T follicular helper cell (primary cell): ENCODE measurements around the gene GNA14.
"Not testable (repeated sequence)": the region's sequence is repeated elsewhere in the genome, so short reads cannot be mapped to it uniquely, and the experiment has no call there.

Experiments used
- DNase-seq: peaks from one replicate; pipeline ENCODE4 v3.0.0-alpha.2; 2020; ENCODE audit warnings: low read depth
- total RNA-seq, 2 experiments: gene quantifications; one replicate each; lab custom pipeline; 2026; lab: John Stamatoyannopoulos, UW

The GNA14 gene
- total RNA-seq: 0 reads per million in 2 experiments

DNA sequence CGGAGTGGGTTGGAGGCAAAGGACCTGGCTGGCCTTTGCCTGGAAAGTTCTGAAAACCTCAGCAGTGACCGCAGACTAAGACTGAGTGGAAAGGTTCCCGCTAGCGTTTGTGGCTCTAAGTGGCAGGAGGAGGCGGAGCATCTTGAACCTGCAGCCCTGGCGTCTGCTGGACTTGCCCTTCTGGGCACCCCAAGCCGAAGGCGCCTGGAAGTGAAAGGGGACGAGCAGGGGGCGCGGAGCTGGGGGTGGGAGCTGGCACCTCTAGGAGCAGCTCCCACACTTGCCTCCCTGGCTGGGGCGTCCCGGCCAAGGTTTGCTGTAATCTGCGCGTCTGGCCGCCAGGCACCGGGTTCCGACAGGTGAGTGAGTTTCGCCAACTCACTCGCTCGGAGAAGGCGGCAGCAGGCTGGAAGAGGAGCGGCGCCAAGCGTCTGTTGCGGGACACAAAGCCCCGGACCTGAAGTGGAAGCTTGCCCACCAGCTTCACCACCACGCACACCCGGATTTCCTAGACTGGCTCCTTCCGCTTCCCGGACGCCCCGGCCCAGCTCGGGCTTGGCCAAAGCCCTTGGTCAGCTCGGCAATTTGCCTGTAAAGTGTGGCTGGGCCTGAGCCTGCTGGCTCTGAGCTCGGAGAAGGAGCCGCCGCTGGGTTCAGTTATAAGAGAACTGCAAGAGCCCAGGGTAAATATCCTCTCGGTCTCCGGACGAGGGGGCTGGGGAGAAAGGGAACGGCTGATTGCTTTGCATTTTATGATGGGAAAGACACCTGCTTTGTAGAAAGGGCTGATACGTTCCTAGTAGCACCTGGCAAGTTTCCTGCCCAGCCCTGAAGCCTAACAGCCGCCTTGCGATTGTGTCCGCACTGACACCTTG is at the start of gene GNA14:
TSS of gene GNA14 (minus strand) at position 89 of the 875 bp plus-strand sequence. CDS start 529 bp downstream, outside the sequence.
- no peak for DNase-seq

DNA sequence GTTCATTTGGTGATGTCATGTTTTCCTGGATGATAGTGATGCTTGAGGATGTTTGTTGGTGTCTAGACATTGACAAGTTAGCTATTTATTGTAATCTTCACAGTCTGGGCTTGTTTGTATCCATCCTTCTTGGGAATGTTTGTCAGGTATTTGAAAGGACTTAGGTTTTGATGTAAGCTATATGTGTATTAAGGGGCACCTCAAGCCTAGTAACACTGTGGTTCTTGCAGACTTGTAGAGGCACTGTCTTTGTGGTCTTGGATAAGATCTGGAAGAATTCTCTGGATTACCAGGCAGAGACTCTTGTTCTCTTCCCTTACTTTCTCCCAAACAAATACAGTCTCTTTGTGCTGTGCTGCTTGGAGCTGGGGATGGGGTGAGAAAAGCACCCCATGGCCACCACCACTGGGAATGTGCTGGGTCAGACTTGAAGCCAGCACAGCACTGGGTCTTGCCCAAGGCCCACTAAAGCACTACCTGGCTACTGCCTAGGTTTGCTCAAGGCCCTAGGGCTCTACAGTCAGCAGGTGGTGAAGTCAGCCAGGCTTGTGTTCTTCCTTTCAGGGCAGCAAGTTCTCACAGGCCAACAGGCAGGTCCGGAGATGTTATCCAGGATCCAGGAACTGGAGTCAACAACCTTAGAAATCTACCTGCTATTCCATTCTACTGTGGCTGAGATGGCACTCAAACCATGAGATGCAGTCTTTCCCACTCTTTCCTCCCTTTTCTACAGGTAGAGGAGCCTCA is 49.3 kb upstream of the GNA14 start:
- DNase-seq: no peak

DNA sequence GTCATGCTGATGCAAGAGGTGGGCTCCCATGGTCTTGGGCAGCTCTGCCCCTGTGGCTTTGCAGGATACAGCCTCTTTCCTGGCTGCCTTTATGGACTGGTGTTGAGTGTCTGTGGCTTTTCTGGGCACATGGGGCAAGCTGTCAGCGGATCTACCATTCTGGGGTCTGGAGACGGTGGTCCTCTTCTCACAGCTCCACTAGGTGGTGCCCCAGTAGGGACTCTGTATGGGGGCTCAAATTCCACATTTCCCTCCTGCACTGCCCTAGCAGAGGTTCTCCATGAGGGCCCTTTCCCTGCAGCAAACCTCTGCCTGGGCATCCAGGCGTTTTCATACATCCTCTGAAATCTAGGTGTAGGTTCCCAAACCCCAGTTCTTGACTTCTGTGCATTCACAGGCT is 42.6 kb upstream of the GNA14 start:
- not testable (repeated sequence) for DNase-seq

DNA sequence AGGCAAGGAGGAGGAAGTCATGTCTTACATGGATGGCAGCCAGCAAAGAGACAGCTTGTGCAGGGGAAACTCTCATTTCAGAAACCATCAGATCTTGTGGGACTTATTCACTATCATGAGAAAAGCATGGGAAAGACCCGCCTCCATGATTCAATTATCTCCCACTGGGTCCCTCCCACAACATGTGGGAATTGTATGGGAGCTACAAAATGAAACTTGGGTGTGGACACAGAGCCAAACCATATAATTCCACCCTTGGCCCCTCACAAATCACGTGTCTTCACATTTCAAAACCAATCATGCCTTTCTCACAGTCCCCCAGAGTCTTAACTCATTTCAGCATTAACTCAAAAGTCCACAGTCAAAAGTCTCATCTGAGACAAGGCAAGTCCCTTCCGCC is 42.0 kb upstream of the GNA14 start:
- DNase-seq: not testable (repeated sequence)

DNA sequence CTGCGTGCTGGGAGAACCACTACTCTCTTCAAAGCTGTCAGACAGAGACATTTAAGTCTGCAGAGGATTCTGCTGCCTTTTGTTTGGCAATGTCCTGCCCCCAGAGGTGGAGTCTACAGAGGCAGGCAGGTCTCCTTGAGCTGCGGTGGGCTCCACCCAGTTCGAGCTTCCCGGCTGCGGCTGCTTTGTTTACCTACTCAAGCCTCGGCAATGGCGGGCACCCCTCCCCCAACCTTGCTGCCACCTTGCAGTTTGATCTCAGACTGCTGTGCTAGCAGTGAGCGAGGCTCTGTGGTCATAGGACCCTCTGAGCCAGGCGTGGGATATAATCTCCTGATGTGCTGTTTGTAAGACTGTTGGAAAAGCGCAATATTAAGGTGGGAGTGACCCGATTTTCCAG is 39.6 kb upstream of the GNA14 start:
- DNase-seq: not testable (repeated sequence)

DNA sequence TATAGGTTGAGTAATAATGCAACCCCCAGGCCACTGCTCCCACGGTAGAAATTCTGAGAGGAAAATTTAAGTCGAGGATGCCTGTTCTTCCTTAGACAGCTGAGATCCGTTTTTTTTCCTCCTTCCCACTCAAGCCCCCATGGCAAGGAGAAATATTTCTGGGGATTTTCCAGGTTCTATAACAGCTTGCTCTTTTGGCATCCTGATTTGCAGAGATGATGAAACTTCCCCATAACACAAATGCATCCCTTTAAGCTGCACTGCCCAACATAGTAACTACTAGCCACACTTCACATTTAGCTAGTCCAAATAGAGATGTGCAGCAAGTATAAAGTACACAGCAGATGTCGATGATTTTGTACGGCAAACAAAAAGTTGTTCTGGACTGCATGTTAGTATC is 32.5 kb upstream of the GNA14 start:
- no peak for DNase-seq

DNA sequence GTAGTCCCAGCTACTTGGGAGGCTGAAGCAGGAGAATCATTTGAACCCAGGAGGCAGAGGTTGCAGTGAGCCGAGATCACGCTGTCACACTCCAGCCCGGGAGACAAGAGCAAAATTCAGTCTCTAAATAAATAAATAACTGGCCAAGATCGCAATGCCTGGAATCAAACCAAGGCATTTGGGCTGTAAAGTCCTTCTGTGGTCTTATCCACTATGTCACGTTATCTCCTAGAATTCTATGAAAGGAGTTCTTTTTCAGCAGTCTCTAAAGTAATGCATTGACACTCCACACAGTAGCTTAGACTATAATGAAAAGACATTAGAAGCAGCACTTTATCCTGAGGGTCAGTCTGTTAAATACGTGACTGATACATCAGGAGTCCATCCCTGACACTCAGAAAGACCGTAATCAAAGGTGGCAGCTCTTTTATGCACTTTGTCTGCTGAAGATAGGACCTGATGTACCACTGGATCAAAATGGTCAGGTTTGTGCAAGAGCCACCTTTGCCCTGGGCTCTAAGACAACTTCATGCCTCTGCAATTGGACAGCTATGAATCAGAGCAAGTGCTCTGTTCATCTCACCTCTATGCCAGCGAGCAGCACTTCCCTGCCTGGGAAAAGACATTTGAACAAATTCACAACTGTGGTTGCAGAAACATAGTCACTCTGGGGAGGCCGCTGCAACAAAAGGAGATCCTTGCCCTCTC is 31.7 kb upstream of the GNA14 start:
- no peak for DNase-seq

DNA sequence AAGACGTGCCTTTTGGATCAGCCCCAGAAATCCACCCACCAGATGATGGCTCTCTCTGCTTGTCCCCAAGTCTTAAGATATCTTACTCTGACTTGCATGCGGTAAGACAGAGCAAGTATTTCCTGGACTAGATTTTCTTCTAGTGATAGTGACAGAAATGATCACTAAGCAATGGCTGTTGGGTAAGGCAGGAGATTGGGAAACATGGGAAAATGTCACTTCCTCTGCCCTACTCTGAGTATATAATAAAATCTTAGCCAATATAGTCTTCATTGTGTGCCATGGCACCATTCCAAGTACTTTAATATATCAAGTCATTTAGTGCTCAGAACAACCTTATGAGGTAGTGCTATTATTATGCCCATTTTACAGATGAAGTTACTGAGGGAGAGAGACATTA is 31.0 kb upstream of the GNA14 start:
- no peak for DNase-seq

DNA sequence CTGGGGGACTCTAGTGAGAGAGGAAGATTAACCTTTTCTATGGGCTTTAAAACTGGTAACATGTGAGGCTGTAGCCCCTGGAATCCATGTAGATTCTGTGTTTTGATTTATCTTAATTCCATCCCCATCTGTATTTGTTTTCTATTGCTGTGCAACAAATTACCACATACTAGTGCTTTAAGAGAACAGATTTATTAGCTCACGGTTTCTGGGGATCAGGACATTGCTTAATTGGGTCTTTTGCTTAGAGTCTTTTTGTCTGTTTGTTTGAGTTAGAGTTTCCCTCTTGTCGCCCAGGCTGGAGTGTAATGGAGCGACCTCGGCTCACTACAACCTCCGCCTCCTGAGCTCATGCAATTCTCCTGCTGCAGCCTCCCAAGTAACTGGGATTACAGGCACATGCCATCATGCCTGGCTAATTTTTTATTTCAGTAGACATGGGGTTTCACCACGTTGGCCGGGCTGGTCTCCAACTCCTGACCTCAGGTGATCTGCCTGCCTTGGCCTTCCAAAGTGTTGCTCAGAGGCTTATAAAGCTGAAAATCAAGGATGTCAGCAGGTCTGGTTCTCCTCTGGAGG is 29.9 kb upstream of the GNA14 start:
- DNase-seq: no peak

DNA sequence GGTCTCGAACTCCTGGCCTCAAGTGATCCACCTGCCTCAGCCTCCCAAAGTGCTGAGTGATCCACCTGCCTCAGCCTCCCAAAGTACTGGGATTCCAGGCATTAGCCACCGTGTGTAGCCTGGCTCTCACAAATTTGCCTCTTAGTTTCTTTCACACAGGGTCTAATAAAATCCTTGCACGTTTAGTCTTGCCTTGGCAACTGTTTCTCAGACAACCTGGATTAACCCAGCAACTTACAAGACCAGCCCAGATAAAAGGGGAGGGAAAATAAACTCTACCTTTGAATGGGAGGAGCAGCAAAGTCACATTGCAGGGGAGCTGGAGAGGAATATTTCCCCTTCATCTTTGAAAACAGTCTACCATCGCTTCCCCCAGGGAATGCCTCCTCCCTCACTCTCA is 29.3 kb upstream of the GNA14 start:
- DNase-seq: no peak

DNA sequence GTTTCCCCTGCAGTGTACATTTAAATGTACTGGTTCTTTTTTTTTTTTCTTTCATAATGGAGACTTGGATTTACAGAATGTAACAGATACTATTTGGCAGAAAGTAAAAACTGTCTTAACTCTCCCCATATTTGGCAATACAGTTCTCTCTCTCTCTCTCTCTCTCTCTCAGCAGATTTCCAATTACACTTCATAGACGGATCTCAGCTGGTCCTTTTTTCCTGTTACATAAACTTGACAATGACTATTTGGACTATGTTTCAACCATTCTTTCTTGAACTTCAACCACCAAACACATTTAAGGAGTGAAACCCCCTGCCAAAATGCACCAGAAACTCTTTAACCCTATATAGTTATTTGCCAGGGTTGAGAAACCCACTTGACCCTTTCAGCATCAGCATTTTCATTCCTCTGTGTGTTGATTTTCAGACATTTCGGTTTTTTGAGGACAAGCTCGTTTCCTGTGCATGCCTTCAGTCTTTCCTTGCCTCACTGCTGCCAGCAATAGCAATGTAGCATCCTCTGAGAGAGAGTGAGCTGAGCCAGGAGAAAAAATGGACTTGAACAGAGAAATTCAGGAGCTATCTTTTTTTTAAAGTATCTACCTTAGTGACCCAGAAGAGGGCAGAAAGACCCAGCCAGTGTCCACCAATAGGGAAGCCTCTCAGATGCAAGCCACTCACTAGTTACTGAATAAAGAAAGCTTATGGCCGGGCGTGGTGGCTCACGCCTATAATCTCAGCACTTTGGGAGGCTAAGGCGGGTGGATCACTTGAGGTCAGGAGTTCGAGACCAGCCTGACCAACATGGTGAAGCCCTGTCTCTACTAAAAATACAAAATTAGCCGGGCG is 26.0 kb upstream of the GNA14 start:
- no peak for DNase-seq

DNA sequence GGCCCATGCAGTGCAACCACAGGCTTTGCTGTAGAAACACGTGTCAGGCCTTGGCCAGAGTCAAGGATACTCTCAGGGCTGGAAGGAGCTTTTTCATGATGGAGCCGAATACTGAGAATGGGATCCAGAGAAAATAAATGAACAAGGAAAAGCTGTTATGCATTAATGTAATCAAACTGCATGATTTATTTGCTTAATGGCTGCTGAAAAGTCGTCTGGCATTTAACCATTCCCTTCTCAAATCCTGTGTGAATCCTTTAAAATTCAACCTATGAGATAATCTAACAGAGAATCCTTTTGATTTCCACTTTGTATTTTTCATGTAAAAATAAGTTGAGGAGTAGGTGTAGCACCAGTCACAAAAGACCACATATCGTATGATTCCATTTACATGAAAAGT is 24.1 kb upstream of the GNA14 start:
- DNase-seq: no peak

DNA sequence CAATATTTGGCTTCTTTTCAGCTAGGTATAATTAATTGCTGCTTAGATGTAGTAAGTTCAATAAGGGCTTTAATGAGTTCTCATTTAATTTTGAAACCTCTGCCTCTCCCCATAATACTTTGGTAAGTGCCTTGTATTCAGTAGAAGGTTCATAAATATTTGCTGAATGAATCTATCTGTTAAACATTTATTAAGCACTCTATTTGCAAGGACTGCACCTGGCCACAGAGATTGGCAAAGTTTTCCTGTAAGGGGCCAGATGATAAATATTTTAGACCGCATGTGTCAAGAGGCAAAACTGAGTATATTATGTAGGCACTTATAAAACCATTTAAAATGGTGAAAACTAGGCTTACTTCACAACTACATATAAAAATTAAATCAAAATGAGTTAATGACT is 19.0 kb upstream of the GNA14 start:
- no peak for DNase-seq

DNA sequence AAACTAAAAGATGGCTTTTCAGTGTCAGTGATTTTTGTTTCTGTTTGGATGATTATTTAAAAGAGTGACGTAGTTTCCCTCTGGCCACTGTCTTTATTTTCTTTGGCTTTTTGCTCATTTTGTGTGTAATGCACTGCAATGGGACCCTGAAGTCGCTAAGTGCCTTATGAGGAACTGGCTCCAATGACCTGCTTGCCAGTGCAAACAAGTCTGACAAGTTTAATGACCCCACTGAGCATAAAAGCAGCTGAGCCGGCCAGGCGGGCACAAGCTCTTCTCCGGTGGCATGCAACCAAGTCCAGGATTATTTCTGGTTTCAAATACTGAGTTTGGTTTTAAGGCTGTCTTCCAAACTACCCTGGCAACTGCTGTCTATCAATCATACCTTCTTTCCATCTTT is 15.6 kb upstream of the GNA14 start:
- no peak for DNase-seq

DNA sequence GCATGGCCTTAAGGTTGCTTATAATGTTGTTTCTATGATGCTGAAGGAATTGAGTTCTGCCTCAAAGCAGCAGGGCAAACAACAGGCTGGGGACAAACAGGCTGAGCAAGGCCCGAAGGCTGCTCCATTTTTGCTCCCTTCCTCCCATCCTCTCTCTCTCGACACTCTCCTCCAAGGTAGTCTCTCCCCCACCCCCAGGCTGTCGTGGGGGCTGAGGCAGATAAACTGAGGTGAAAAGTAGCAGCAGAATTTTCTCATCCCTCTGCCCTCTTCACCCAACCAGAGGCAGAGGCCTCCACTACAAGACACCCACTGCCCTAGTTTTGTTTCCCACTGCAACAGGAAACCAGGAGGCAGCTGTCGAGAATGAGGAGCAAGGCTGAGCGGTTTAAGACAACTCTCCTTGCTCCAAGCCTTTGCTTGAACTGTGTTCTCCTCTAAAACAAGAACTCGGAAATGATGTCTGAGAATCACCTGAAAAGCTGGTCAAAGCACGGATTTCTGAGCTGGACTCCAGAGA is 13.5 kb upstream of the GNA14 start:
- no peak for DNase-seq

DNA sequence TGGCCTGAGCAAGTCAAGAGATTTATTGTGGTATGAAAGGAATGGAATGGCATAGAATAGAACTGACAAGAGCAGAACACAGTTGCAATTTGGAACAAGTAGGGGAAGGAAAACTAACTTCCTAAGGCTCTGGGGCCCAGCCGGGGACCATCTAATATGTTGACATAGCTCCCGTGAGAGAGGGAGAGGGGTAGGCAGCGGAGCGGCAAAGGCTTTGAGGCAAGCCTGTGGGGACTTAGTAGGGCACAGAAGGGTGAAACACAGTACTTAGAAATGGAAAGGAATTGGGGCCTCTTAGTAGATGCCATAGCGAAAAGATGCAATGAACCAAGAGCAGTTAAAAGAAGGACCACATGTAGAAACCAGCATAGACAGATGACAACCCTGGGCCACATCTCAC is 11.8 kb upstream of the GNA14 start:
- DNase-seq: no peak

DNA sequence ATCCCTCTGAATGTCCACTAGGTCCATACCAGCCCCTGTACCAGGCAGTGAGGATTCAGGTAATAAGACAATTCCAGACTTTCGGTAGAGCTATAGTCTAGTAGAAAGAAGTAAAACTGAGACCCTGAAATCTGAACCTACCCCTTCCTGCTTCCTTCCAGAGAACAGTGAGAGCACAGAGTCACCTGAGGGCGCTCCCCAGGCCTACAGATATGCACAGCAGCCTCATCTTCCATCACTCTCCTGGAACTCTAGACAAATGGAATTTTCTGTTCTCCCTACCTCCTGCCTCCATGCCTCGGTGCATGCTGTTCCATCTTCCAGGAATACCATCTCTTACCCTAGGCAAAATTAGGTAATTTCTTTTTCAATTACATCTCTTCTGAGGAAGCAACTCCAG is 3.1 kb upstream of the GNA14 start:
- DNase-seq: no peak

DNA sequence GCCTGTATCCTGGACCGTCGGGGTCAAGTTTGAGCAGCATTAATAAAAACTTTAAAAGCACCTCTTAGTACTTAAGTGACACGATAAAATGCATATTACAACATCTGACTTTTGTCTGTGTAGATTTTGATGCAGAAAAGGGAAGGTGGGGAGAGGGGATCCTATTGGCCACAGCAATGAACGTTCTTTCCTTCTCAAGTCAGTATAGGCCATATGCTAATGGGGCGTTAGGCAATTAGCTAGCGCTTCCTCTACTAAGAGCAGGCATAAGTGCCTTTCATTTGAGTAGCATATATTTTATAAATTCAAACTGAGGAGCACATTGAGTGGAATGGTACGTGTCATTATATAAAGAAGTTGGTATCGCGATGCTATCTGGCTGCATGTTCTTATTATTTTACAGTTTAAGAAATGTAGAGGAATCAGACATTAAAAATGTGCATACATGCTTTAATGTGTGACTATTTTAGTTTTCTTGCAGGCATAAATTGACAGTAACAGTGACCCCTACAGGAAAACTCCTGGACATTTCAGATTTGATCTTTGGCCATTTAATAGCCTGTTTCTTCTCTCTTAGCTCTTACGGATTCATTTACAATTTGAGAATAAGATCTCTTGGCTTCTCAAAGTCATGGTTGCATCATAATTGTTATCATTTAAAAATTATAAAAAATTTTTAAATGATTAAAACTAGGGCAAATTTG is 1.1 kb upstream of the GNA14 start:
- DNase-seq: no peak

DNA sequence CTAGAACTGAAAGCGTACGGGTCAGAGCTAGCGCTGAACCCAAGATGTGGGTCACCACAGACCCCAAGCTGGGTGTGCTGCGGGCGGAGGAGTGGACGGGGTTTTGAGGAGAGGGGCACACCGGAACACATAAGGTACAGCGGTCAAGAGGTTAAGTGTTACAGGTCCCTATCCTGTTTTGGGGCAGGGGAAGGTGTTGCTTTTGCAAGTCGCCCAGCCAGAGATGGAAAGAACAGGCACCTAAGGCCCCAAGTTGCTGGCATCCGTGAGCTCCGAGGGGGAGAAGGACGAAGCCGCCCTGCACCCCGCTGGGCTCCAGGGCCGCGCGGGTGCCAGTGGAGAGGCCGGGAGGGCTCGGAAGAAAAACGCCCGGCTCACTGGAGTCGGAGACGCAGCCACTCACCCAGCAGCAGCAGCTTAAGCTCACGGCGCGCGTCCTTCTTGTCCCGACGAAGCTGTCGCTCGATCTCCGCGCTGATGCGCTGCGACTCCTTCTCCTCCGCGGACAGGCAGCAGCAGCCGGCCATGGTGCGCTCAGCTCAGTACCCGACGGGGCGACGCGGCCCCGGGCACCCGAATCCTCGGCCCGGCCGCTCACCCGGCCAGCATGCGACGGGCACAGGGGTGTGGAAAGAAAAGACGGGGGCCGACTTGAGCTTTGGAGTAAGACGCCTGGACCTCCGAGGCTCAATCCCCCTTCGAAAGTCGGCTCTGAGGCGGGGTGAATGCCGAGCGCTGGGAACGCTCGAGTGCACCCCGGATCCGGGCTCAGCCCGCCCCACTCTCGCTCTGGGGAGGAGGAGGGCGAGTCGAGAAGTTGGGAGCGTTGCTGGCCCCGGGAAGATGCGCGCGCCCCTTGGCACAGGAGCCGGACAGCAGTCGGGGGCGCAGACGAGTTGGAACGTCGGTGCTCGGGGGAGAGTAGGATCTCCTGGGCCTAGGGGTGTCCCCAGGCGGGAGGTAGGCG is 572 bp downstream of the GNA14 start:
- no peak for DNase-seq
